Right kidney (tissue), 1 donor: ENCODE data around the gene HTR1D.

Experiments used
- DNase-seq: peaks from one replicate; pipeline ENCODE4 v3.0.0-alpha.2; 2016

The HTR1D gene

GRCh38 chr1:23150125-23150524 is 67.2 kb downstream of the HTR1D start:
- no peak for DNase-seq

GRCh38 chr1:23149114-23149513 is 68.2 kb downstream of the HTR1D start:
- no peak for DNase-seq

DNA sequence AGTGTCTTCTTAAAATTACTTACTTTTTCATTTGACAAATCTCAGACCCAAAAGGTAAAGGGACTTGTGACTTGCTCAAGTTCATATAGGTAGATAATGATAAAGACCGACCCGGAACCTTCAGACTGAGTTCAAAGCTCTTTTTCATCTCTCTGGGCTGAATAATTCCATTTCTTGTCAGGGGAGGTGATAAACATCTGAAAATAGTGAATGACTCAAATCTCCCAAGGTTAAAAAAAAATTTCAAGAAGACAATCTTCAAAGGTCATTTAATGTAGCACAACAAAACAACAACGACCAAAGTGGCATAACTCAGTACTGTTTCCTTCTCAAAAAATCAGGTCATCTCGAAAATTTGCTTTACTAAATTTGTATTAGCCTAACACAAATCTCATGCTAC is 69.2 kb downstream of the HTR1D start:
- DNase-seq = no peak
